Esophagus muscularis mucosa (tissue), 4 donors: Measurements from ENCODE around the gene NDRG2. TPM values are rescaled to one million over a fixed set of nuclear protein-coding genes. Genes with fewer than 3 reads are reported as not detected.
A peak's percentile ranks its signal among the peaks of the same experiment; 100 is the strongest.

Source experiments
- DNase-seq: peaks from one replicate; pipeline ENCODE4 v3.0.0-alpha.2; 2017; ENCODE audit errors: extremely low spot score
- H3K27ac ChIP-seq, 4 donors: fragments of 200-600 bp; sonication (generic); replicated peaks in 1 of 4; 1 replicate in 3 of 4; 2 replicates in 1 of 4; pipeline ENCODE4 v1.5.1; 2016 to 2019; ENCODE audit warnings: mild to moderate bottlenecking in 1 of 4
- H3K27me3 ChIP-seq, 4 donors: fragments of 200-600 bp; sonication (generic); one replicate each; pipeline versions ENCODE4 v1.5.1 to v1.6.0; 2016 to 2019
- H3K36me3 ChIP-seq, 4 donors: fragments of 200-600 bp; sonication (generic); one replicate each; pipeline ENCODE4 v1.5.1; 2016 to 2019
- H3K4me1 ChIP-seq, 4 donors: fragments of 200-600 bp; sonication (generic); one replicate each; pipeline ENCODE4 v1.5.1; 2016 to 2019
- H3K4me3 ChIP-seq, 4 donors: fragments of 200-600 bp; sonication (generic); 1 replicate in 2 of 4; 2 replicates in 2 of 4; pipeline ENCODE4 v1.5.1; 2016 to 2019; ENCODE audit warnings: mild to moderate bottlenecking in 4 of 4, moderate library complexity in 1 of 4
- H3K9me3 ChIP-seq, 4 donors: fragments of 200-600 bp; sonication (generic); 1 replicate in 3 of 4; 2 replicates in 1 of 4; pipeline ENCODE4 v1.5.1; 2016 to 2019
- EP300 ChIP-seq: sonication (generic); formaldehyde crosslinking; IDR thresholded peaks from one replicate; pipeline ENCODE4 v1.6.1; 2017; ENCODE audit warnings: antibody characterized with exemption
- POLR2A ChIP-seq: fragments of 450-650 bp; IDR thresholded peaks from one replicate; pipeline ENCODE4 v1.6.1; 2017; ENCODE audit warnings: antibody characterized with exemption, moderate library complexity, mild to moderate bottlenecking, low read depth
- POLR2AphosphoS5 ChIP-seq, 2 donors: sonication (generic); formaldehyde crosslinking; IDR thresholded peaks; one replicate each; pipeline ENCODE4 v1.6.1; 2017; ENCODE audit warnings: antibody characterized with exemption in 2 of 2
- WGBS: methylation state at CpG from one replicate; pipeline ENCODE4 v1.1.5; 2018; 5-methylcytosine and 5-hydroxymethylcytosine counted together
- intact Hi-C: fragments of 100-400 bp; cut with DNase I; formaldehyde crosslinking; loops from one replicate; pipeline ENCODE4 v1.15.1; 2023
- total RNA-seq, 4 donors: library from RNA; depleted of rRNA; stranded (reverse); fragments of >200 nt; gene quantifications; one replicate each; pipeline versions ENCODE4 v1.1.0 to v1.2.1, GENCODE V29; 2016
- TF ChIP-seq, protein P1 (sequence below), 3 experiments: fragments of 200-600 bp in 2 of 3; fragments of 450-650 bp in 1 of 3; sonication (generic) in 2 of 3; IDR thresholded peaks; one replicate each; pipeline ENCODE4 v1.5.1; 2017 to 2019; ENCODE audit warnings: antibody characterized with exemption in 3 of 3, mild to moderate bottlenecking in 2 of 3, moderate library complexity in 1 of 3

The NDRG2 gene
- total RNA-seq, 4 donors from 2014 or later = 175 to 222 (median 201) TPM

GRCh38 chr14:21071225-21072030, 46.6 kb upstream of the NDRG2 start:
- Histone ChIP-seq H3K27ac (peak overlapping the region; percentile 88 to 90 (median 90)), H3K27me3 (no peaks in the 10 kb centered on the region), H3K36me3 (peaks cover 7 to 37% (median 34%) of the 10 kb centered on the region in 4 donors), H3K4me1 (peaks cover 33 to 56% (median 50%) of the 10 kb centered on the region in 4 donors), H3K9me3 (no peaks in the 10 kb centered on the region), H3K4me3 (peak overlapping the region; percentile 76 to 86 (median 81))
- intact Hi-C loops = loop anchor here (2.0 kb wide), 1 partner anchor 21 kb away; no protein-coding TSS in a partner anchor
- 0% methylated on average over 24 of the region's 37 CpGs for WGBS
- DNase-seq = no peak
- TF ChIP-seq POLR2AphosphoS5 (IDR thresholded peaks at IDR 0.05) = peak in 1 of 2 donors; percentile 58
- TF ChIP-seq, protein P1, sequence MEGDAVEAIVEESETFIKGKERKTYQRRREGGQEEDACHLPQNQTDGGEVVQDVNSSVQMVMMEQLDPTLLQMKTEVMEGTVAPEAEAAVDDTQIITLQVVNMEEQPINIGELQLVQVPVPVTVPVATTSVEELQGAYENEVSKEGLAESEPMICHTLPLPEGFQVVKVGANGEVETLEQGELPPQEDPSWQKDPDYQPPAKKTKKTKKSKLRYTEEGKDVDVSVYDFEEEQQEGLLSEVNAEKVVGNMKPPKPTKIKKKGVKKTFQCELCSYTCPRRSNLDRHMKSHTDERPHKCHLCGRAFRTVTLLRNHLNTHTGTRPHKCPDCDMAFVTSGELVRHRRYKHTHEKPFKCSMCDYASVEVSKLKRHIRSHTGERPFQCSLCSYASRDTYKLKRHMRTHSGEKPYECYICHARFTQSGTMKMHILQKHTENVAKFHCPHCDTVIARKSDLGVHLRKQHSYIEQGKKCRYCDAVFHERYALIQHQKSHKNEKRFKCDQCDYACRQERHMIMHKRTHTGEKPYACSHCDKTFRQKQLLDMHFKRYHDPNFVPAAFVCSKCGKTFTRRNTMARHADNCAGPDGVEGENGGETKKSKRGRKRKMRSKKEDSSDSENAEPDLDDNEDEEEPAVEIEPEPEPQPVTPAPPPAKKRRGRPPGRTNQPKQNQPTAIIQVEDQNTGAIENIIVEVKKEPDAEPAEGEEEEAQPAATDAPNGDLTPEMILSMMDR (IDR thresholded peaks at IDR 0.05) = no peak

DNA sequence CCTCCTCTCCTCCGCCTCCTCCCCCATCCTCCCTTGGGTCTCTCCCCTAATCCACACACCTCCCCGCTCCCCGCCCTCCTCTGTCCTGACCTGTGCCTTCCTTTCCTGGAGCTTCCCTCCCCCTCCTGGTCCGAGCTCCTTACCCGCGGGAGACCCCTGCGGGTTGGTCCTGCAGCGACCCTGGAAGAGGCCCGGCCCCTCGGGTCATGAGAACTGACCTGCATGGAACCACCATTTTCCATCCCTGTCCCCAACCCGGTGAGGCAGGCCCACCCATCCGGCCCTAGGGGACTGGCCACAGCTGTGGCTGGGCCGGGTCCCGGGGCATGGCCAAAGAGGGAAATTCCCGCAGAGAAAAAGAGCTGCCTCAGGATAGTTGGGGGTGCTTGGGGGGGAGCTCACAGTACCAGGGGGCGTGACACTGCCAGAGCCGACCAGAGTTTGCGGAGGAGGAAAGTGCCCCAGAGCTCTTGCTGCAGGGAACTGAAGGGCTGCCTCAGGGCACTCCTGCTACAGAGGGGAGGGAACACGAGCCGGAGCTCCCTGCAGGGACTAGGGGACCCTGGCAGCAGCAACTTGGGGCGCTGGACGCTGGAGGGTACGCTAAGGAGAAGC, 45.9 kb upstream of the NDRG2 start:
- peaks cover 33 to 56% (median 50%) of the 10 kb centered on the region in 4 donors for H3K4me1 ChIP-seq
- under 1% methylated on average over 20 of the region's 23 CpGs for WGBS
- H3K27me3 ChIP-seq = no peaks in the 10 kb centered on the region
- peaks cover 2 to 30% (median 27%) of the 10 kb centered on the region in 4 donors for H3K36me3 ChIP-seq
- H3K27ac ChIP-seq = peak overlapping the region; percentile 88 to 90 (median 90)
- no peak for TF ChIP-seq POLR2A
- H3K4me3 ChIP-seq = peak overlapping the region; percentile 76 to 86 (median 81)
- intact Hi-C loops = loop anchor here (2.0 kb wide), 1 partner anchor 22 kb away; no protein-coding TSS in a partner anchor
- H3K9me3 ChIP-seq = no peaks in the 10 kb centered on the region
- DNase-seq = no peak

GRCh38 chr14:21070083-21070609, 45.3 kb upstream of the NDRG2 start, which contains the start of gene ARHGEF40:
ARHGEF40 (plus strand) TSS chr14:21070304; CDS start chr14:21070397, 93 bp downstream.
- WGBS = 0% methylated on average over 40 of the region's 63 CpGs
- H3K4me1 ChIP-seq = peaks cover 33 to 56% (median 50%) of the 10 kb centered on the region in 4 donors
- intact Hi-C loops = loop anchor here (2.0 kb wide), 1 partner anchor 23 kb away; no protein-coding TSS in a partner anchor

GRCh38 chr14:21069388-21070082, 44.7 kb upstream of the NDRG2 start:
- Histone ChIP-seq H3K4me1 (peaks cover 33 to 54% (median 49%) of the 10 kb centered on the region in 4 donors), H3K36me3 (peaks cover 0 to 18% (median 15%) of the 10 kb centered on the region in 4 donors), H3K4me3 (peak overlapping the region; percentile 76 to 86 (median 81)), H3K9me3 (no peaks in the 10 kb centered on the region), H3K27me3 (no peaks in the 10 kb centered on the region), H3K27ac (peak overlapping the region; percentile 88 to 90 (median 90))
- no peak for DNase-seq
- intact Hi-C loops = loop anchor here (2.0 kb wide), 2 partner anchors 23 to 35 kb away; no protein-coding TSS in a partner anchor
- TF ChIP-seq POLR2A (no peak), EP300 (no peak), POLR2AphosphoS5 (IDR thresholded peaks at IDR 0.05) (no peak)
- TF ChIP-seq, protein P1 (IDR thresholded peaks at IDR 0.05) = no peak
- WGBS = under 1% methylated on average over 24 of the region's 40 CpGs

More at GRCh38 chr14:21070083-21070609, 45.3 kb upstream of the NDRG2 start, which contains the start of gene ARHGEF40:
- TF ChIP-seq POLR2AphosphoS5 (IDR thresholded peaks at IDR 0.05) = peak in 1 of 2 donors; percentile 17
- TF ChIP-seq EP300 = no peak
- TF ChIP-seq, protein P1 (IDR thresholded peaks at IDR 0.05) = no peak
- TF ChIP-seq POLR2A = no peak
- Histone ChIP-seq H3K36me3 (peaks cover 0 to 24% (median 22%) of the 10 kb centered on the region in 4 donors), H3K9me3 (no peaks in the 10 kb centered on the region), H3K27ac (peak within 1 kb of the TSS; percentile 88 to 90 (median 90)), H3K4me3 (peak within 1 kb of the TSS; percentile 76 to 86 (median 81)), H3K27me3 (no peaks in the 10 kb centered on the region)
- no peak for DNase-seq
